Right renal pelvis (tissue), 4 donors: ENCODE data around the gene VAV3. TPM values are rescaled to one million over a fixed set of nuclear protein-coding genes. Genes with fewer than 3 reads are reported as not detected.
"Not testable (repeated sequence)": the region's sequence is repeated elsewhere in the genome, so short reads cannot be mapped to it uniquely, and the experiment has no call there.

Source experiments
- DNase-seq, 4 donors: peaks; one replicate each; pipeline ENCODE4 v3.0.0-alpha.2; 2013; ENCODE audit warnings: low read depth in 4 of 4, low spot score in 3 of 4, missing footprints in 1 of 4
- polyA plus RNA-seq, 4 donors: library from polyadenylated mRNA; unstranded; fragments of 120-200 nt; gene quantifications; one replicate each; pipeline ENCODE4 v1.2.1, GENCODE V29; 2013; ENCODE audit not compliant: insufficient read length in 4 of 4

VAV3 gene, protein sequence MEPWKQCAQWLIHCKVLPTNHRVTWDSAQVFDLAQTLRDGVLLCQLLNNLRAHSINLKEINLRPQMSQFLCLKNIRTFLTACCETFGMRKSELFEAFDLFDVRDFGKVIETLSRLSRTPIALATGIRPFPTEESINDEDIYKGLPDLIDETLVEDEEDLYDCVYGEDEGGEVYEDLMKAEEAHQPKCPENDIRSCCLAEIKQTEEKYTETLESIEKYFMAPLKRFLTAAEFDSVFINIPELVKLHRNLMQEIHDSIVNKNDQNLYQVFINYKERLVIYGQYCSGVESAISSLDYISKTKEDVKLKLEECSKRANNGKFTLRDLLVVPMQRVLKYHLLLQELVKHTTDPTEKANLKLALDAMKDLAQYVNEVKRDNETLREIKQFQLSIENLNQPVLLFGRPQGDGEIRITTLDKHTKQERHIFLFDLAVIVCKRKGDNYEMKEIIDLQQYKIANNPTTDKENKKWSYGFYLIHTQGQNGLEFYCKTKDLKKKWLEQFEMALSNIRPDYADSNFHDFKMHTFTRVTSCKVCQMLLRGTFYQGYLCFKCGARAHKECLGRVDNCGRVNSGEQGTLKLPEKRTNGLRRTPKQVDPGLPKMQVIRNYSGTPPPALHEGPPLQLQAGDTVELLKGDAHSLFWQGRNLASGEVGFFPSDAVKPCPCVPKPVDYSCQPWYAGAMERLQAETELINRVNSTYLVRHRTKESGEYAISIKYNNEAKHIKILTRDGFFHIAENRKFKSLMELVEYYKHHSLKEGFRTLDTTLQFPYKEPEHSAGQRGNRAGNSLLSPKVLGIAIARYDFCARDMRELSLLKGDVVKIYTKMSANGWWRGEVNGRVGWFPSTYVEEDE
- 100 to 1,000 TPM; 129 to 151 (median 145) TPM for polyA plus RNA-seq

GRCh38 chr1:107965110-107965991 is at the start of gene VAV3:
TSS of gene VAV3 (minus strand) at chr1:107965180. CDS start at chr1:107964869, 311 bp downstream.
- peak in 3 of 4 donors; percentile 66 to 71 (median 69) for DNase-seq

GRCh38 chr1:108012553-108012952 is 47.6 kb upstream of the VAV3 start:
- no peak for DNase-seq

- DNase-seq: no peak
These were observed 46.3 kb upstream of the VAV3 start for GRCh38 chr1:108011295-108011694.

GRCh38 chr1:108010581-108010980 is 45.6 kb upstream of the VAV3 start:
- no peak for DNase-seq

GRCh38 chr1:108009603-108010195 is 44.7 kb upstream of the VAV3 start:
- no peak for DNase-seq

- no peak for DNase-seq
These were observed 42.6 kb upstream of the VAV3 start for GRCh38 chr1:108007531-108007930.

- no peak for DNase-seq
These were observed 42.1 kb upstream of the VAV3 start for GRCh38 chr1:108007070-108007469.

DNA sequence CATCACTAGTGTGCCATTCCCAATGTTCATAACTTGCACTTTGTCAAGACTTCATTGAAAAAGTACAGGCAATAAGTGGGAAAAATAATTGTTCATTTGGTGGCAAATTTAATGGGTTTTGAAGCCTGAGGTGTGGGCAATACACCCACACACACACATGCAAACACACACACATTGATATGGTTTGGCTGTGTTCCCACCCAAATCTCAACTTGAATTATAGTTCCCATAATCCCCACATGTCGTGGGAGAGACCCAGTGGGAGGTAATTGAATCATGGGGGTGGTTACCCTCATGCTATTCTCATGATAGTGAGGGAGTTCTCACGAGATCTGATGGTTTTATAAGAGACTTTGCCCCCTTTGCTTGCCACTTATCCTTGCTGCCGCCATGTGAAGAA is 39.9 kb upstream of the VAV3 start:
- not testable (repeated sequence) for DNase-seq

DNA sequence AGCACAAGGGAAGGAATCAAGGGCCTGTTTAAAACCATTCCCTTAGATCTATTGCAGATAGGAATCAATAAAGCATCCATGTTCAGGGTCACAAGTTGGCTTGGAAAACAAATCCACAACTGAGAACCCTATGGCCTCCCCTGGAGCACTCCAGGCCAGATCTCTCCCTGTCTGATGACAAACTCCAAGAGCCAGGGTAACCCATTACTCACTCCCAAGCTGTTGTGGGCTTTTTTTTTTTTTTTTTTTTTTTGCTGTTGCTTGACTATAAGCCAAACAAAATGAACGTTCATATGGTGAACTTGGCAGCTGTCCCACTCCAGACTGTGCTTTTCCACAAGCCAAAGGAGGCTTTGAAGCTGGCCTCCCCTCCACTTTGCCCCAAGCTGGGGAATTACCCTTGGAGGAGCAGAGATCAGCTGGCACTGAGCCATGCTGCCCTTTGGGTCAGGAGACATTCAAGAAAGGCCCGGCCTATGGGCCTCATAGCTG is 35.7 kb upstream of the VAV3 start:
- peak; percentile 43 to 53 (median 44) for DNase-seq

DNA sequence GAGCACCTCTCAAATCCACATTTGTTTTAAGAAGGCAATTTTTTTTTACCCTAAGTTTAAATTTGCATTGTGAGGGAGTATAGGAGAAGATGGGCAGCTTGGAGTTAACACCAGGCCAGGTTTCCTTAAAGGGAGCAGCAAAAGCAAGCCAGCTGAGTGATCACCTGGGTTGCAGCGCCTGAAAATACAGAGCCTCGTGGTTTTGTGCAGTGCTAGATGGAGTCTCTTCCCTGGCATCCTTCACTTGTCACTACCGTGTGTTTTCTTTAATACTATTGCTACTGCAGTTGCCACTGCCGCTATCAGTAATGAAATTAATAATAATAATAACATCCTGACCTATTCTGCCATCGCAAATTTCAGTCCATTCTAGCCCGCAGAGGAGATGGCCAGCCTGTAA is 35.2 kb upstream of the VAV3 start:
- no peak for DNase-seq

- no peak for DNase-seq
These were observed 32.9 kb upstream of the VAV3 start for GRCh38 chr1:107997866-107998265.

DNA sequence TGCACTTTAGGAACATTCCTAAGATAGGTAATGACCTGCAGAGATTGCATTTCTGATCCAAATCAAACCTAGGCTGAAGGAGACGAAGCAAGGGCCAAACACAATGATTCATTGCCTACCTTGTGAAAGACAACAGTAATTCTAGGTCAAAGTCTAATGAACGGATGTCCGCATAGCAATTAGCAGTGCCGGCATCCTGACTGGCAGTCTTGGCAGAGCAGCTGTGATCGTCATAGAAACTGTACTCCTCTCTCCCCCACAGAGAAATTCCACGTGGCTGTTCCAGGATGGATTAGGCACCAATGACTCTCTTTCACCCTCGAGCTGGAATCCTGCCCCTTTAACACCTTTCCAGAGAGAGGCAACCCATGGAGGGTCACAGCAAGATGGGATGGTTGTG is 28.9 kb upstream of the VAV3 start:
- no peak for DNase-seq

DNA sequence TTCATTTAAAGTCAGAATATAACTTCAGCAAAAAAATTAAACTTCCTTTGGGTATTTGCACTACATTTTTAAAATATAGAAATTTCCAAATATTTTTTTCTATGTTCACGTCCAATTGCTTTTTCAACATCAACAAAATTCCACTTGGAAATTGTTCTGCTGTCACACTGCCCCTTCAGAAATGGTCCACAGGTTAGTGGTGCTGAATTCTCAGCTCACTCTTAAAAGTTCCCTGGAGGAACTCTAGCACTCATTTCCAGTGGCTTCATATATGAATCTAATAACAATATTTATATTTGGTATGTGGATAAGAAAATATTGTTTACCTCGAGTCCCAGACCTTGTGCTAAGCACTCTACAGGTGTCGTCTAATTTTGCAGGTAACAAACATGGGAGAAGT is 27.4 kb upstream of the VAV3 start:
- no peak for DNase-seq

GRCh38 chr1:107991371-107992066 is 26.5 kb upstream of the VAV3 start:
- DNase-seq: no peak

- no peak for DNase-seq
These were observed 25.6 kb upstream of the VAV3 start for GRCh38 chr1:107990606-107991005.

- DNase-seq: no peak
These were observed 16.3 kb upstream of the VAV3 start for GRCh38 chr1:107981277-107981676.

DNA sequence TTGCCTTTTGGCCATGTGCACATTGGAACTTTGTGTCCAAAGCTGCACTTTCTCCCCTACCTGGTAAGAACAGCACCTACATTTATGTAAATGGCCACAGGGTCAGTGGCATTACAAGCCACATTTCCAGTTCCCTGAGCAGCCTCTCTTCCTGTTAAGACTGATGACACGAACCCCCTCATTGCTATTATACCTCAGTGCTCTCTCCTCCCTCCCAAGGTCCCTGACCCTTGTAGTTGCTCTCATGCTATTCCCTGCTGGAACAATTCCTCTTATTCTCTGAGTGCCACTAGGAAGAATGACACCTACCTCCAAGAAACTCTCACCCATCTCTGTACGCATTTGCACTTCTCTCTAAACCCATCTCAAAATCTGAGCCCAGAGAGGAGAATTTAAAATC is 14.9 kb upstream of the VAV3 start:
- DNase-seq: no peak

- no peak for DNase-seq
These were observed 14.1 kb upstream of the VAV3 start for GRCh38 chr1:107979088-107979487.

GRCh38 chr1:107976836-107977235 is 11.9 kb upstream of the VAV3 start:
- no peak for DNase-seq
